HUES6 (cell line): ENCODE results near the gene GLRX3.
"Not testable (repeated sequence)": the region's sequence is repeated elsewhere in the genome, so short reads cannot be mapped to it uniquely, and the experiment has no call there.

ENCODE experiments used
- H3K27ac ChIP-seq: 2 replicates; pipeline ENCODE4 v1.7.0; 2013; ENCODE audit warnings: low read depth, mild to moderate bottlenecking, low read length, inconsistent platforms
- H3K27me3 ChIP-seq: 2 replicates; pipeline ENCODE4 v1.6.1; 2013; ENCODE audit warnings: low read length; ENCODE audit not compliant: control insufficient read depth, insufficient read depth
- H3K36me3 ChIP-seq: 2 replicates; pipeline ENCODE4 v1.6.1; 2013; ENCODE audit warnings: low read length; ENCODE audit not compliant: control insufficient read depth, insufficient read depth
- H3K4me1 ChIP-seq: 2 replicates; pipeline ENCODE4 v1.6.1; 2013; ENCODE audit warnings: low read length; ENCODE audit not compliant: control insufficient read depth, insufficient read depth
- H3K4me3 ChIP-seq: 2 replicates; pipeline ENCODE4 v1.5.1; 2013; ENCODE audit warnings: low read depth, low read length
- H3K9ac ChIP-seq: one replicate; pipeline ENCODE4 v1.6.1; 2013; ENCODE audit warnings: mild to moderate bottlenecking, low read length
- H3K9me3 ChIP-seq: 2 replicates; pipeline ENCODE4 v1.6.1; 2013; ENCODE audit warnings: low read depth, low read length; ENCODE audit not compliant: control insufficient read depth, insufficient read depth

The GLRX3 gene

DNA sequence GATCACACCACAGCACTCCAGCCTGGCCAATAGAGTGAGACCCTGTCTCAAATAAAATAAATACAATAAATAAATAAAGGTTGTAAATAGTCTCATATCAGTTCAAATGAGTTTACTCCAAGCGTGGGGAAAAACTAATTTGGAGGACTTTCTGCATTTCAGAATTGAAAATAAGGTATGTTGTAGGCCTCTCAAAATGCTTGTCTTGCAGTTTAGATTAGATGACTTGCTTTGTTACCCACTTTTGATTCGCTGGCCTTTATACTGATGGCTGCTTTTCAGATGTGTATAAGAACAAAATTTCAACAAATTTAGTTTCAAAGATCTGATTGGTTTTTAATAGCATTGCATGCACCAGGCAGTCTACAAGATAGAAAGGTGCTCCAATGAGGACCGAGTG is 23.4 kb upstream of the GLRX3 start:
- Histone ChIP-seq H3K9me3 (peaks cover 26% of the 10 kb centered on the region), H3K27ac (no peak overlapping the region), H3K4me3 (no peak overlapping the region), H3K4me1 (peaks cover 12% of the 10 kb centered on the region), H3K36me3 (no peaks in the 10 kb centered on the region), H3K9ac (no peak overlapping the region), H3K27me3 (no peaks in the 10 kb centered on the region)

DNA sequence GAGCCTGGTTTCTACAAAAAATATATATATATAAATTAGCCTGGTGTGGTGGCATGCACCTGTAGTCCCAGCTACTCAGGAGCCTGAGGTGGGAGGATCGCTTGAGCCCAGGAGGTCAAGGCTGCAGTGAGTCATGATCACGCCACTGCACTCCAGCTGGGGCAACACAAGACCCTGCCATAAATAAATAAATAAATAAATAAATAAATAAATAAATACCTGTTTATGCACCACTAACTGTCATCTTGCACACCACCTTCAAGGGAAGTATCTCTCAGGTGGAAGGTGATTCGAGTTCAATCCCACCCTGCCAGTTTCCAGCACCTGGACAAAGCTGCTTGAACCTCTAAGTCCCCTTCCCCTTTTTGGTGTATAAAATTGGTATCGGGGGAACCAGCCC is 19.2 kb upstream of the GLRX3 start:
- H3K27ac ChIP-seq, H3K4me3 ChIP-seq, H3K27me3 ChIP-seq, H3K36me3 ChIP-seq, H3K9ac ChIP-seq, H3K4me1 ChIP-seq: not testable (repeated sequence)
- peaks cover 35% of the 10 kb centered on the region for H3K9me3 ChIP-seq

DNA sequence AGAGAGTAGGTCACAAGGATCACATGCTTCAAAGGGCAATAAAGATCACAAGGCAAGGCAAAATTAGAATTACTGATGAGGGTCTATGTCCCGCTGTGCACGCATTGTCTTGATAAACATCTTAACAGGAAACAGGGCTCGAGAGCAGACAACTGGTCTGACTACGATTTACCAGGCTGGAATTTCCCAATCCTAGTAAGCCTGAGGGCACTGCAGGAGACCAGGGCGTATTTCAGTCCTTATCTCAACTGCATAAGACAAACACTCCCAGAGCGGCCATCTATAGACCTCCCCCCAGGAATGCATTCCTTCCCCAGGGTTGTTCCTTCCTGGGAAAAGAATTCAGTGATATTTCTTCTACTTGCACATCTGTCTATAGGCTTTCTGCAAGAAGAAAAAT is 18.7 kb upstream of the GLRX3 start:
- H3K9me3 ChIP-seq = peaks cover 29% of the 10 kb centered on the region
- H3K27ac ChIP-seq, H3K4me3 ChIP-seq, H3K36me3 ChIP-seq, H3K9ac ChIP-seq, H3K27me3 ChIP-seq, H3K4me1 ChIP-seq: not testable (repeated sequence)

DNA sequence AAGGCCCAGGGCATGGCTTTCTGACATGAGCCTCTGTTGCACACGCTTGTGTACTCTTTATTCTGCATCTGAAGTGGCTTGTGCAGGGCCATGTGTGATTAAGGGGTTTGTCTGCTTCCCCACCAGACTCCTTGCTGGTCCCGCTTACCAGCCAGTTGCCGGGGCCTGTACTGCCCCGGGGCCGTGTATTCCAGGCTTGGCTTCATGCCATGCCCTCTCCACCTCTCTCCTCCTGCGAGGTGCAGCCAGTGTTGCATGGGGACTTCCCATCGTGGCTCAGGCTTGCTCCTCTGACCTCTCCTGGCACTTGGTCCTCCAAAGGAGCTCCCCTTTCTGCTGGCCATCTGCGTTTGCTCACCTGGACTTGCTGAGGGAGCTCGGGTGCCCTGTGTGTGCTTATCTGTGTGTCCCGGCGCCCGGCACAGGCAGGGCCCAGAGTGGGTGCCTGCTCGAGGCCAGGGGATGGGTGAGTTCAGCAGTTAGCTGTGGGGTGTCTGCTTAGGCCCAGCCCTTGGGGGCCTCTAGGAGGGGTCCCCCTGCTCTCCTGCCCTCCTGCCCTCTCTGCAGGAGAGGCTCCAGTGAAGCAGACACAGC is 14.6 kb upstream of the GLRX3 start:
- no peaks in the 10 kb centered on the region for H3K36me3 ChIP-seq
- H3K27me3 ChIP-seq = no peaks in the 10 kb centered on the region
- no peaks in the 10 kb centered on the region for H3K4me1 ChIP-seq
- no peak overlapping the region for H3K9ac ChIP-seq
- H3K27ac ChIP-seq = no peak overlapping the region
- H3K9me3 ChIP-seq = peaks cover 13% of the 10 kb centered on the region
- no peak overlapping the region for H3K4me3 ChIP-seq

DNA sequence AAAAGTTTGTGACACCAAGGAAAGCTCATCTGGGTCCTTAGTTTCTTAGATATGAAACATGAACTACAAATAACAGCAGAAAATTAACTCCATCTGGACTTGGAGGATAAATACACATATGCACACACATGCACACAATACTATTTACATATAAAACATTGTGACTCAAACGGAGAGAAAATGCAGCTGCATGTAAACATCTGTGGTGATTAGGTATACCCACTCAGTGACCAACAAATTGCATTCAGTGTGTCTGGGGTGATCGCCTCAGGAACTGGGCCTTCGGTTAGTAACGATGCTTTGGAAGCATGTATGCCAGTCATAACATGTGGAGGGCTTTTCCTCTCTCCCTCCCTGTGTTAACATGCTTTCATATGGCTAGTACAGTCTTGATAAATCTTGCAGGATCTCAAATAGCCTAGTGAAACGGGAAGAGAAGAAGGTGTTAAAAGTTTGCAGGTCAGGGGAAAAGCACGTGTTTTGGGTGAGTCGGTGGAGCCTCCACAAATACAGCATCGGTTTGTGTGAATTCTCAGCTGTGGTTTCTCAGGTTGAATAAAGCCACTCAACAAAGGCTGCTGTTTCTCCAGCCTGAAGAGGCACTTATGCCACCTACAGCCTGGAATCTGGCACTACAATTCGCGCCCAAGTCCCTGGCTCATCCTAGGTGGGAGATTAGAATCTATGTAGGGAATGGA is 8.7 kb upstream of the GLRX3 start:
- H3K4me3 ChIP-seq = no peak overlapping the region
- no peaks in the 10 kb centered on the region for H3K9me3 ChIP-seq
- H3K27me3 ChIP-seq = no peaks in the 10 kb centered on the region
- no peak overlapping the region for H3K9ac ChIP-seq
- no peaks in the 10 kb centered on the region for H3K36me3 ChIP-seq
- H3K27ac ChIP-seq = no peak overlapping the region
- H3K4me1 ChIP-seq = peaks cover 4% of the 10 kb centered on the region

DNA sequence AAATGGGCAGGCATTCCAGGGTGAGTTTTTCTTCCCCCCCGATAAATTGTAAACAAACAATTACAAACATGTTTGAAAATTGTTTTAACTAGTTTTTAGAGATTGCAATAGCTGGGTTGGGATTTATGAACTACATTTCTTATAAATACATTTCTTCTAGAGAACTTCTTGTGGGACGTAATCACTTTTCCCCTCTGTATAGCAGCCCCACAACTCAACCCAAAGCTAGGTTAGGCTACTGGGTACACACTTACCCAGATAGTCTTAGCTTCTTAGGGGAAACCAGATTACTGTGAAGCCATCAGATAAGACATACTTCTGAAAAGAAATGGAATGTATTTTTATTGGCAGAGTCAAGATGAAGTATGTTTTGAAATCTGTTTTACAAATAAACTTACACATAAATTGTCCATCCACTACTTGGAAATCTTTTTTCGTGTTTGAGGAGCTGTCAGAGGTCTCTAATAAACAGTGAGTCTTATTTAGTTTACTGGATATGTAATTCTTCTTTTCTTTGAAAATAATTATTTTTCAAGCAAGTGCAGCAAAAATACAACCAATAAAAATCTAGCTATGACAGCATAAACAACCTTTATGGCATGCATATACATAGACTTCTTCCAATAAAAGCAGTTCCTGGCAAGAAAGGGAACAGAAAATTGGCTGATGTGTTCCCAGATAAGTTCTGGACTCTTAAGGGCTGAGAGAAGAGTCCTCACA is 8.0 kb upstream of the GLRX3 start:
- Histone ChIP-seq H3K36me3 (no peaks in the 10 kb centered on the region), H3K4me3 (no peak overlapping the region), H3K4me1 (peaks cover 4% of the 10 kb centered on the region), H3K9ac (no peak overlapping the region), H3K27ac (no peak overlapping the region), H3K27me3 (no peaks in the 10 kb centered on the region), H3K9me3 (no peaks in the 10 kb centered on the region)

DNA sequence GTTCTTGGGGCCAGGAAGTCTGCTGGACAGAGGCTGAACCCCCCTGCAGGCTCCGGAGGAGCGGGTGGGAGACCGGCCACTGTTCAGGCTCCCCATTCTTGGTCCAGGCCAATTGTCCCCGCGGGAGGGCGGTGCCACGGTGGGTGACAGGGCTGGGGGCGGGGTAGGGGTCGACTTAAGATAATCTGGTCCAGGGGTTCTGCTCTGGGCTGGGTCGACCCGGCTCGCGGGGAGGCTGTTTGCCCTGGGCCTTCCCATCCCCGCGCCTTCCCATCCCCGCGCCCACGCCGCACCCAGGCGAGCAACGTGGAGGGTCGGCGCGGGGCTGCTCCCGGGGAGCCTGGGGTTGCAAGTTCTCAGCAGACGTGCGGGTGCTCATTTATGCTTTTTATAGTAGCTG is 7.3 kb upstream of the GLRX3 start:
- Histone ChIP-seq H3K4me1 (peaks cover 4% of the 10 kb centered on the region), H3K27ac (no peak overlapping the region), H3K36me3 (no peaks in the 10 kb centered on the region), H3K4me3 (no peak overlapping the region), H3K9me3 (no peaks in the 10 kb centered on the region), H3K9ac (no peak overlapping the region), H3K27me3 (no peaks in the 10 kb centered on the region)

DNA sequence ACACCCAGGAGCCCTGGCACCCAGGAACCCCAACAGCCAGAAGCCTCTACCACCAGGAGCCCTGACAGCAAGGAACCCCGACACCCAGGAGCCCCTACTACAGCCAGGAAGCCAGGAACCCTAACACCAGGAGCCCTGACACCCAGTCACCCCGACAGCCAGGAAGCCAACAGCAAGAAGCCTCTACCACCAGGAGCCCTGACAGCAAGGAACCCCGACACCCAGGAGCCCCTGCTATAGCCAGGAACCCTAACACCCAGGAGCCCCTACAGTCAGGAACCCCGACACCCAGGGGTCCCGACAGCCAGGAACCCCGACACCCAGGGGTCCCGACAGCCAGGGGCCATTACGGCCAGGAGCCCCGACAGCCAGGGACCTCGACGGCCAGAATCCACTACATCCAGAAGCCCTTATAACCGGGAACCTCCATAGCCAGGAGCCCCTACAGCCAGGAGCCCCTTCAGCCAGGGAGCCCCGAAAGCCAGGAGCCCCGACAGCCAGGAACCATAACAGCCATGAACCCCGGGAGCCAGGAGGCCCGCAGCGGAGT is 440 bp upstream of the GLRX3 start:
- Histone ChIP-seq H3K27ac (peak overlapping the region; percentile 93; the same call in 1 of the 2 replicates), H3K36me3 (no peaks in the 10 kb centered on the region; the same call in 1 of the 2 replicates), H3K4me1 (peaks cover 13% of the 10 kb centered on the region; the same call in 1 of the 2 replicates), H3K4me3 (peak overlapping the region; percentile 97), H3K9ac (peak overlapping the region; percentile 79), H3K9me3 (no peaks in the 10 kb centered on the region), H3K27me3 (no peaks in the 10 kb centered on the region)

DNA sequence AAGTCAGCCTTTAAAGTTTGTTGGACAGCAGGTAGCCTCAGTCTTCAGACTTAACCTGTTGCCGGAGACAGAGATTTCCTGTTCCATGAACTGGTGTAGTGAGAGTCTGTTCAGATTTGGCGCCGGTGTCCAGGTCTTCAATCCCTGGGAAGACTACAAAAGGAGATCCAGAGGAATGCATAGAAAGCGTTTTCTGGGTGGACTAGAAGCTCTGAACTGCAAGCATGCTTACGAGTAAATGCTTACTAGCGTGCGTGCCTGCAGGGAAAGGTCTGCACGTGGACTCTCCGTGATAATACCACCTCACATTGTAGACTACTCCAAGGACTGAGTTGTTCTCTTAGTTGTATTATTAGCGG is 878 bp downstream of the GLRX3 start:
- peak overlapping the region; percentile 80 for H3K9ac ChIP-seq
- peaks cover 3% of the 10 kb centered on the region; the same call in 1 of the 2 replicates for H3K36me3 ChIP-seq
- H3K27me3 ChIP-seq = no peaks in the 10 kb centered on the region
- H3K27ac ChIP-seq = peak overlapping the region; percentile 93; the same call in 1 of the 2 replicates
- peaks cover 21% of the 10 kb centered on the region for H3K4me1 ChIP-seq
- no peaks in the 10 kb centered on the region for H3K9me3 ChIP-seq
- H3K4me3 ChIP-seq = peak overlapping the region; percentile 97

DNA sequence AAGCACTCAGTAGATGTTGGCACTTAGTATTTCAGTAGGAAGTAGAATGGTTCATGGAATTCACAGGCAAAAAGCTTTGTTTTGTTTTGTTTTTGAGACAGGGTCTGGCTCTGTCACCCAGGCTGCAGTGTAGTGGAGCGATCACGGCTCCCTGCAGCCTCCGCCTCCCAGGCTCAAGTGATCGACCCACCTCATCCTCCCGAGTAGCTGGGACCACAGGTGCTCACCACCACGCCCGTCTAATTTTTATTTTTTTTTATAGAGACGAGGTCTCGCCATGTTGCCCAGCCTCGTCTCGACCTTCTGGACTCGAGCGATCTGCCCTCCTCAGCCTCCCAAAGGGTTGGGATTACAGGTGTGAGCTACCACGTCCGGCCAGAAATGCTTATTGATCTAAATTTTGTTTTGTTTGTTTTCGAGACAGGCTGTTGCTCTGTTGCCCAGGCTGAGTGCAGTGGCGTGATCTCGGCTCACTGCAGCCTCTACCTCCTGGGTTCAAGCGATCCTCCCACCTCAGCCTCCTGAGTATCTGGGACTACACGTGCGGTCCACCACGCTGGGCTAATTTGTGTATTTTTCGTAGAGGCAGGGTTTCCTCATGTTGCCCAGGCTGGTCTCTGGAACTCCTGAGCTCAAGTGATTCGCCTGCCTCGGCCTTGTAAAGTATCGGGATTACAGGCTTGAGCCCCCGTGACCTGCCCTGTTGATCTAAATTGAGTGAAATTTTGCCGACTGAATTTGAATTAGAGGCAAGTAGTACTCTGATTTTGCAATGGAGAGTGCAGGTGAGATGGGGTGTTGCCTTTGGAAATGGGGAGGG is 1.7 kb downstream of the GLRX3 start:
- peak overlapping the region; percentile 97 for H3K4me3 ChIP-seq
- no peaks in the 10 kb centered on the region for H3K27me3 ChIP-seq
- H3K36me3 ChIP-seq = peaks cover 11% of the 10 kb centered on the region
- H3K9me3 ChIP-seq = no peaks in the 10 kb centered on the region
- H3K27ac ChIP-seq = no peak overlapping the region
- peaks cover 29% of the 10 kb centered on the region for H3K4me1 ChIP-seq
- H3K9ac ChIP-seq = peak overlapping the region; percentile 80
